Measurements from ENCODE around the gene RBM5. TPM values are rescaled to one million over a fixed set of nuclear protein-coding genes. Genes with fewer than 3 reads are reported as not detected.

Gene RBM5
- total and polyA plus RNA-seq, 2 donors (not counting 1 experiment from before 2014, with no cell fraction given) = 113 to 174 TPM

GRCh38 chr3:50125541-50126286, 37.0 kb downstream of the RBM5 start:
- Histone ChIP-seq H3K4me1 (ENCODE audit: control insufficient read depth, extremely low read depth, insufficient read depth, low read length) (peaks cover 13% of the 10 kb centered on the region), H3K4me2 (ENCODE audit: extremely low read depth, insufficient read depth, low read length) (no peak overlapping the region)
- TF ChIP-seq EZH2 (IDR thresholded peaks at IDR 0.05; ENCODE audit: low read length, missing control alignments) = no peak
- TF ChIP-seq CTCF (conservative IDR thresholded peaks at IDR 0.05 in 1 of 2, IDR thresholded peaks at IDR 0.05 in 1 of 2; ENCODE audit: low read depth in 1 of 2, low read length in 2 of 2) = no peak

GRCh38 chr3:50126287-50127211, 37.8 kb downstream of the RBM5 start:
- Histone ChIP-seq H3K4me2 (ENCODE audit: extremely low read depth, insufficient read depth, low read length) (peak overlapping the region; percentile 35), H3K27ac (ENCODE audit: insufficient read depth, low read length) (no peak overlapping the region), H3K27me3 (ENCODE audit: control insufficient read depth, insufficient read depth, low read length) (no peaks in the 10 kb centered on the region), H3K4me3 (replicated peaks in 1 of 4; ENCODE audit: control extremely low read depth in 1 of 4, insufficient read depth in 1 of 4, low read depth in 3 of 4, low read length in 4 of 4) (no peak overlapping the region), H3K79me2 (ENCODE audit: control insufficient read depth, insufficient read depth, low read length) (no peaks in the 10 kb centered on the region), H3K36me3 (ENCODE audit: control insufficient read depth, insufficient read depth, low read length) (peaks cover 2% of the 10 kb centered on the region), H3K4me1 (ENCODE audit: control insufficient read depth, extremely low read depth, insufficient read depth, low read length) (peaks cover 13% of the 10 kb centered on the region), H2AFZ (ENCODE audit: low read length) (no peak overlapping the region), H4K20me1 (ENCODE audit: control insufficient read depth, extremely low read depth, insufficient read depth, low read length) (no peaks in the 10 kb centered on the region), H3K9me3 (ENCODE audit: control insufficient read depth, insufficient read depth, low read depth, low read length) (no peaks in the 10 kb centered on the region), H3K9ac (ENCODE audit: insufficient read depth, low read length) (no peak overlapping the region)
- TF ChIP-seq CTCF (conservative IDR thresholded peaks at IDR 0.05 in 1 of 2, IDR thresholded peaks at IDR 0.05 in 1 of 2; ENCODE audit: low read depth in 1 of 2, low read length in 2 of 2) (no peak), EZH2 (IDR thresholded peaks at IDR 0.05; ENCODE audit: low read length, missing control alignments) (no peak)
- peak; percentile 42 to 46 for DNase-seq (ENCODE audit: low read depth in 2 of 2)

More at GRCh38 chr3:50125541-50126286, 37.0 kb downstream of the RBM5 start:
- no peak overlapping the region for H3K9ac ChIP-seq (ENCODE audit: insufficient read depth, low read length)
- H3K27ac ChIP-seq (ENCODE audit: insufficient read depth, low read length) = no peak overlapping the region
- DNase-seq (ENCODE audit: low read depth in 2 of 2) = no peak
- H3K36me3 ChIP-seq (ENCODE audit: control insufficient read depth, insufficient read depth, low read length) = peaks cover 6% of the 10 kb centered on the region
- H2AFZ ChIP-seq (ENCODE audit: low read length) = no peak overlapping the region
- no peaks in the 10 kb centered on the region for H3K27me3 ChIP-seq (ENCODE audit: control insufficient read depth, insufficient read depth, low read length)
- H3K9me3 ChIP-seq (ENCODE audit: control insufficient read depth, insufficient read depth, low read depth, low read length) = no peaks in the 10 kb centered on the region
- H4K20me1 ChIP-seq (ENCODE audit: control insufficient read depth, extremely low read depth, insufficient read depth, low read length) = no peaks in the 10 kb centered on the region
- H3K79me2 ChIP-seq (ENCODE audit: control insufficient read depth, insufficient read depth, low read length) = no peaks in the 10 kb centered on the region
- no peak overlapping the region for H3K4me3 ChIP-seq (replicated peaks in 1 of 4; ENCODE audit: control extremely low read depth in 1 of 4, insufficient read depth in 1 of 4, low read depth in 3 of 4, low read length in 4 of 4)

- H3K4me1 ChIP-seq (ENCODE audit: control insufficient read depth, extremely low read depth, insufficient read depth, low read length) = peaks cover 13% of the 10 kb centered on the region
- DNase-seq (ENCODE audit: low read depth in 2 of 2) = no peak
Measured at GRCh38 chr3:50127251-50127691, 38.6 kb downstream of the RBM5 start.

More at GRCh38 chr3:50127251-50127691, 38.6 kb downstream of the RBM5 start:
- H3K4me3 ChIP-seq (replicated peaks in 1 of 4; ENCODE audit: control extremely low read depth in 1 of 4, insufficient read depth in 1 of 4, low read depth in 3 of 4, low read length in 4 of 4) = no peak overlapping the region
- H4K20me1 ChIP-seq (ENCODE audit: control insufficient read depth, extremely low read depth, insufficient read depth, low read length) = no peaks in the 10 kb centered on the region
- H3K27ac ChIP-seq (ENCODE audit: insufficient read depth, low read length) = no peak overlapping the region
- no peak overlapping the region for H2AFZ ChIP-seq (ENCODE audit: low read length)
- TF ChIP-seq CTCF (conservative IDR thresholded peaks at IDR 0.05 in 1 of 2, IDR thresholded peaks at IDR 0.05 in 1 of 2; ENCODE audit: low read depth in 1 of 2, low read length in 2 of 2) (no peak), EZH2 (IDR thresholded peaks at IDR 0.05; ENCODE audit: low read length, missing control alignments) (no peak)
- no peaks in the 10 kb centered on the region for H3K27me3 ChIP-seq (ENCODE audit: control insufficient read depth, insufficient read depth, low read length)
- no peak overlapping the region for H3K4me2 ChIP-seq (ENCODE audit: extremely low read depth, insufficient read depth, low read length)
- no peaks in the 10 kb centered on the region for H3K36me3 ChIP-seq (ENCODE audit: control insufficient read depth, insufficient read depth, low read length)
- no peaks in the 10 kb centered on the region for H3K79me2 ChIP-seq (ENCODE audit: control insufficient read depth, insufficient read depth, low read length)
- no peaks in the 10 kb centered on the region for H3K9me3 ChIP-seq (ENCODE audit: control insufficient read depth, insufficient read depth, low read depth, low read length)
- H3K9ac ChIP-seq (ENCODE audit: insufficient read depth, low read length) = no peak overlapping the region

All from fibroblast of lung (primary cell).